Measurements from ENCODE around the gene KNDC1.

The KNDC1 gene

GRCh38 chr10:133141144-133141957 is 18.7 kb upstream of the KNDC1 start:
- no peaks in the 10 kb centered on the region for H3K4me1 ChIP-seq
- no peaks in the 10 kb centered on the region for H3K9me3 ChIP-seq
- DNase-seq, result no peak
- H3K36me3 ChIP-seq, result no peaks in the 10 kb centered on the region
- no peak for TF ChIP-seq CTCF (IDR thresholded peaks at IDR 0.05; ENCODE audit: low read depth, low read length)
- no peaks in the 10 kb centered on the region for H3K27me3 ChIP-seq
- H3K4me3 ChIP-seq (ENCODE audit: low read depth, low read length), result no peak overlapping the region

- Histone ChIP-seq H3K9me3 (no peaks in the 10 kb centered on the region), H3K4me3 (ENCODE audit: low read depth, low read length) (no peak overlapping the region), H3K36me3 (no peaks in the 10 kb centered on the region), H3K27me3 (no peaks in the 10 kb centered on the region), H3K4me1 (no peaks in the 10 kb centered on the region)
- no peak for DNase-seq
- TF ChIP-seq CTCF (IDR thresholded peaks at IDR 0.05; ENCODE audit: low read depth, low read length), result no peak
These were observed 18.1 kb upstream of the KNDC1 start for GRCh38 chr10:133141958-133142340.

GRCh38 chr10:133142523-133143199 is 17.4 kb upstream of the KNDC1 start:
- TF ChIP-seq CTCF (IDR thresholded peaks at IDR 0.05; ENCODE audit: low read depth, low read length), result no peak
- no peaks in the 10 kb centered on the region for H3K27me3 ChIP-seq
- no peaks in the 10 kb centered on the region for H3K4me1 ChIP-seq
- no peak for DNase-seq
- no peaks in the 10 kb centered on the region for H3K36me3 ChIP-seq
- H3K9me3 ChIP-seq, result no peaks in the 10 kb centered on the region
- no peak overlapping the region for H3K4me3 ChIP-seq (ENCODE audit: low read depth, low read length)

- H3K36me3 ChIP-seq, result no peaks in the 10 kb centered on the region
- no peaks in the 10 kb centered on the region for H3K9me3 ChIP-seq
- no peak overlapping the region for H3K4me3 ChIP-seq (ENCODE audit: low read depth, low read length)
- no peak for DNase-seq
- H3K4me1 ChIP-seq, result no peaks in the 10 kb centered on the region
- no peaks in the 10 kb centered on the region for H3K27me3 ChIP-seq
- TF ChIP-seq CTCF (IDR thresholded peaks at IDR 0.05; ENCODE audit: low read depth, low read length), result no peak
These were observed 16.9 kb upstream of the KNDC1 start for GRCh38 chr10:133143200-133143533.

GRCh38 chr10:133143546-133143945 is 16.5 kb upstream of the KNDC1 start:
- no peaks in the 10 kb centered on the region for H3K27me3 ChIP-seq
- H3K9me3 ChIP-seq, result no peaks in the 10 kb centered on the region
- H3K4me1 ChIP-seq, result no peaks in the 10 kb centered on the region
- no peak for DNase-seq
- no peaks in the 10 kb centered on the region for H3K36me3 ChIP-seq
- no peak overlapping the region for H3K4me3 ChIP-seq (ENCODE audit: low read depth, low read length)
- TF ChIP-seq CTCF (IDR thresholded peaks at IDR 0.05; ENCODE audit: low read depth, low read length), result no peak

GRCh38 chr10:133144771-133145170 is 15.2 kb upstream of the KNDC1 start:
- TF ChIP-seq CTCF (IDR thresholded peaks at IDR 0.05; ENCODE audit: low read depth, low read length), result no peak
- Histone ChIP-seq H3K27me3 (no peaks in the 10 kb centered on the region), H3K4me1 (no peaks in the 10 kb centered on the region), H3K4me3 (ENCODE audit: low read depth, low read length) (no peak overlapping the region), H3K36me3 (no peaks in the 10 kb centered on the region), H3K9me3 (no peaks in the 10 kb centered on the region)
- no peak for DNase-seq

All from BE2C (cell line).